H4 (cell line): ENCODE data around the gene TJP2. TPM values are rescaled to one million over a fixed set of nuclear protein-coding genes. Genes with fewer than 3 reads are reported as not detected.

Experiments used
- DNase-seq: peaks from one replicate; pipeline ENCODE4 v3.0.0-alpha.2; 2015; ENCODE audit warnings: low spot score
- total RNA-seq: library from RNA; depleted of rRNA; stranded (reverse); fragments of >200 nt; shearing (Covaris generic); gene quantifications from 2 replicates; pipeline ENCODE4 v1.2.3, GENCODE V29; 2014

TJP2 gene
- total RNA-seq, 1 experiment from 2014 or later: 10.7 TPM

GRCh38 chr9:69232135-69232534, 58.1 kb downstream of the TJP2 start:
- no peak for DNase-seq

- DNase-seq: no peak
Observed at GRCh38 chr9:69234683-69235082, 60.6 kb downstream of the TJP2 start.

DNA sequence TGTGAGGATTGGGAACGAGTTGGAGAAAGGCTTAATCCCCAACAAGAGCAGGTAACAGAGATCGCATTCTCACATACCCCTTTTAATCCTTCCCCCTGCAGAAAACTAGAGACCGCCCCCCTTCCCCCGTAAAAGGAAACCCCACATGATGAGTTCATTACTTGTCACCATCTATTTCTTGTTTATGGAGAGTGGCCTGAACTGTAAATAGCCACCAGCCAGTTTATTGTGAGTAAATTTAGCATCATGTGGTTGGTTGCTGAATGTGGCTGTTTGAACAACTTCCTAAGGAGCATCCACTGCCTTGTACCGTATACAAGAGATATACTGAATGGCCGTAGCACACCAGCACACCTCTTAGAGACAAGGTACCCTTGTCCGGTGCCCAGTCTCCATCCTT, 62.1 kb downstream of the TJP2 start:
- no peak for DNase-seq

GRCh38 chr9:69237702-69238295, 63.7 kb downstream of the TJP2 start:
- DNase-seq: no peak

- DNase-seq: no peak
Observed at GRCh38 chr9:69243116-69243515, 69.0 kb downstream of the TJP2 start.

DNA sequence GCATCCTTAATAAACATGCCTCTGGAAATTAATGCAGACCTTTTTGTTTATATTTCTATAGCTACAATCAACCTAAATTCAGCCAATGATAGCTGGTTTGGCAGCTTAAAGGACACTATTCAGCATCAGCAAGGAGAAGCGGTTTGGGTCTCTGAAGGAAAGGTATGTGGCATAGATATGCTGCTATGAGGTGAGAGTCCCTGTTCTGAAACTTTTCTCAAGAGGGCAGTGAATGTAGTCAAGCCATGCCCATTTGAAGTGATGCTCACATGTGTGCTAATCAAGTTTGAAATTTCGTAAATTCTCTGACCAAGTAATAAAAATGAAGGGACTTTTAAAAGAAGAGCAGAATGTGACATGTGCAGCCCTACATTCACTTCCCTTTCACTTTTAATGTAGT, 72.6 kb downstream of the TJP2 start:
- DNase-seq: no peak

DNA sequence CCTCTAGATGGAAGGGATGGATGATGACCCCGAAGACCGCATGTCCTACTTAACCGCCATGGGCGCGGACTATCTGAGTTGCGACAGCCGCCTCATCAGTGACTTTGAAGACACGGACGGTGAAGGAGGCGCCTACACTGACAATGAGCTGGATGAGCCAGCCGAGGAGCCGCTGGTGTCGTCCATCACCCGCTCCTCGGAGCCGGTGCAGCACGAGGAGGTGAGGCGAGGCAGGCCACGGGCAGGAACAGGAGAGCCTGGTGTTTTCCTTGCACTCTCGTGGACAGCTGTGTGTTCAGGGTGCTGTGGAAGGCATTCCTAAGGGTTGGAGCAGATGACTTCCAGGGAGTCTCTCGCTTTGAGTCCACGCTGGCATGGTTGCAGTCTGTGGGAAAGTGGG, 73.9 kb downstream of the TJP2 start:
- no peak for DNase-seq

GRCh38 chr9:69249337-69249736, 75.3 kb downstream of the TJP2 start:
- no peak for DNase-seq

- no peak for DNase-seq
Observed at GRCh38 chr9:69250681-69251080, 76.6 kb downstream of the TJP2 start.

GRCh38 chr9:69252436-69252835, 78.4 kb downstream of the TJP2 start:
- DNase-seq: no peak

DNA sequence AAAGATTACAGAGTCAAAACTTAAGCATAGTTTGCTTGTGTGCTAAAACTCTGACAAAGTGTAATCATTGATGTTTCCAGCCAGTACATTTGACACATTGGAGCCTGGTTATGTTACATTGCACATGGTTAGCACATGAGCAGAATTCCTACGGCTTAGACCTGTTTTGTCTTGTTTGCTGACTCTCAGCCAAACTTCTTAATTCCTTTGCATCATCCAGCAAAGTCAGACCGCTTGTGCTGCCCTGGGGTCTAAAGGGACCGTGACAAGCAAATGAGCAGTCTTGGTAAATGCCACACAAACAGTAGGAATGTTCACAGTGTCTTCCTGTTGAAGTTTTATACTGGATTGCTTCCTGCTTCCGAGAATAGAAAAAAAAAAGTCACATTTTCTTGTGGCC, 79.0 kb downstream of the TJP2 start:
- no peak for DNase-seq

- no peak for DNase-seq
Observed at GRCh38 chr9:69254223-69254622, 80.1 kb downstream of the TJP2 start.

DNA sequence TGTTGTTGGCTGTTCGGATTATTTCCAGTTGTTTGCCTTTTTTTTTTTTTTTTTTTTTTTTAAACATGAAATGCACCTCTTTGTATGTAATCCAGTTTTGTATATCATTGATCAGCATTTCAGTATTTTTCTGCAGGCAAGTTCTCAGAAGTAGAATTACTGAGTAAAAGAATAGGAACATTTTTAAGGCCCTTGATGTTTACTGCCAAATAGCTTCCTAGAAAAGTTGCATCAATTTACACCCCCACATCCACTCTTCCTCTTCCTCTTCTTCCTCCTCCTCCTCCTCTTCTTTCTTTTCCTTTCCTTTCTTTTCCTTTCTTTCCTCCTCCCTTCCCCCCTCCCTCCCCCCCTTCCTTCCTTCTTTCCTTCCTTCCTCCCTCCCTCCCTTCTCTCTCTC, 81.5 kb downstream of the TJP2 start:
- DNase-seq: no peak

- DNase-seq: no peak
Observed at GRCh38 chr9:69258551-69258950, 84.5 kb downstream of the TJP2 start.

- no peak for DNase-seq
Observed at GRCh38 chr9:69260161-69260560, 86.1 kb downstream of the TJP2 start.

DNA sequence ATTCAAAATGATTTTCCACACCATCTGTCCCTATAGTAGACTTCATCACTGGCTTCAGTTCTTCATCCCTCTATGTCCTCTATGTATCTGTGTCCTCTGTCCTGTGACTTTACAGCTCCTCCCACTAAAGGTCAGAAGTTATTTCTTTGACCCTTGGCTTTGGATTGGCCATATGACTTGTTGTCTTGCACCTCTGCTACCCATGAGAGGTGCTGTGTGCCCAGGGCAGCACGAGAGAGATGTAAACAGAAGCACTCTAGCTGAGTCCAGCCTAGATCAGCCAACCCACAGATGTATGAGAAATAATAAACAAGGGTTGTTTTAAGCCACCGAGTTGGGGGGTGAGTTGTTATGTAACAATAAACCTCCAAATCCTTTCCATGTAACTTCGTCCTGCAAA, 87.6 kb downstream of the TJP2 start:
- DNase-seq: no peak

GRCh38 chr9:69264526-69264925, 90.4 kb downstream of the TJP2 start:
- no peak for DNase-seq

GRCh38 chr9:69265891-69266290, 91.8 kb downstream of the TJP2 start:
- DNase-seq: no peak

GRCh38 chr9:69272212-69272611, 98.1 kb downstream of the TJP2 start:
- DNase-seq: no peak

DNA sequence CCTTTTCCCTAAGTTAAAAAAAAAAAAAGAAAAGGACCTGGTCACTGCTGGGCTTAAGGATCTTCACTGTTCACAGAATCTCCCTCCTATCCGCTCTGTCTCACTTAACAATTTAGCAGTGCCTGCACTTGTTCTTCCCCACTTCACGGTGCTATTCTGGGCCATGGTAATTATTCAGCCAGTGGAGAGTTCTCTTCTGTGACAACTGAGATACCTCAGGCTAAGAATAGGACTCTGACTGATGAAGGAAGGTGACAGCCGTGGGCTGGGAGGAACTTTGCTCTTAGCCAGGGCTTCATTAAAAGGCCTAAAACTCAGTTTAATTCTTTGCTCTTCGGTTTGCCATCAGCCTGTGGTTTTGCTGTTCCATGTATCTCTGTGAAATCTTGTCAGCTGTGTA, 99.1 kb downstream of the TJP2 start:
- no peak for DNase-seq

DNA sequence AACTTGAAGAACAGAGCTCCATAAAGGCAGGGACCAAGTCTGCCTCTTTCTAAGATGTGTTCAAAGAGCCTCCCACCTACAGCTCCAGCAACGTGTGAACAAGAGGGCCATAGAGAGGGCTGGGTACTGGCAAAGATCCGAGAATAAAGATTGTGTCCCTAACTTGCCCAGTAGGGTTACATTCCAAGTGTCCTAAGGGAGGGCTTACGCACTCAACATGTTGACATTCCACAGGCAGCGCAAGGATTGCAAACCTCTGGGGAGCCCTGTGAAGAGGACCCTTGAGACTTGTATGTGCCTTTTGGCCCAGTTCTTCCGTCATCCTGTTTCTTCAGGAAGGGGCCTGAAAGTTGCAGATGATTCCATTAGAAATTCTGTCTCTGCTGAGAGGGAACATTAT, 102.7 kb downstream of the TJP2 start:
- DNase-seq: no peak

DNA sequence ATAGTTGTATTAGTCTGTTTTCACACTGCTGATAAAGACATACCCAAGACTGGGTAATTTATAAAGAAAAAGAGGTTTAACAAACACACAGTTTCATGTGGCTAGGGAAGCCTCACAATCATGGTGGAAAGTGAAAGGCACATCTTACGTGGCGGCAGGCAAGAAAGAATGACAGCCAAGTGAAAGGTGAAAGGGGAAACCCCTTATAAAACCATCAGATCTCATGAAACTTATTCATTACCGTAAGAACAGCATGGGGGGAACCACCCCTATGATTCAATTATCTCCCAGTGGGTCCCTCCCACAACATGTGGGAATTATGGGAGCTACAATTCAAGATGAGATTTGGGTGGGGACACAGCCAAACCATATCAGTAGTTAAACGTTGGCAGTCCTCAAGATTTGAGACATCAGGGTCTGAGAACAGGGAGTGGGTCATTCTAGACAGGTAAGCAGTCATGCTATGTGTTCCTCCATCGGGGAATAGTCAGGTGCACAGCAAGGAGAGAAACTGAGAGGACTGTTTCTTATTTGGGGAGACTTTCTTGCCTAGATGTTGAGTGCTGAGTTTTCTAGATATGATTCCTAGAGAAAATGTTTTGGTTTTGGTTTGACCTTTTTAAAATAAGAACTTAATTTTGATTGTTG, 105.1 kb downstream of the TJP2 start:
- no peak for DNase-seq

DNA sequence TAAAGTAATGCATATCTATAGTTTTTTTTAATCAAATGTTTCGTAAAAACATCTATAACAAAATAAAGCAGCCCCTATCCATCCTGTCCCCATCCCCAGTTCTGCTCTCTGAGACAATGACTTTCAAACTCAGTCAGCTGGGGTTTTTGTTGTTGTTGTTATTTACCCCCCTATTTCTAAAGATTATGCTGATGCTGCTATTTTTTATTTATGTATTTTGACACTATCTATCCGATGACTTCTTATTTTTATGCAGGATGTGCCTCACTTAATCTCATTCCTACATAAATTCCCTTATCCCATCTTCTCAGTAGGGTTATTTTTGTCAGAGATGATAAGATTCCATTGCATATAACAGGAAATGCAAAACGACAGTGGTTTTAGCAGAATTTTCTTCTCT, 105.7 kb downstream of the TJP2 start:
- DNase-seq: no peak

DNA sequence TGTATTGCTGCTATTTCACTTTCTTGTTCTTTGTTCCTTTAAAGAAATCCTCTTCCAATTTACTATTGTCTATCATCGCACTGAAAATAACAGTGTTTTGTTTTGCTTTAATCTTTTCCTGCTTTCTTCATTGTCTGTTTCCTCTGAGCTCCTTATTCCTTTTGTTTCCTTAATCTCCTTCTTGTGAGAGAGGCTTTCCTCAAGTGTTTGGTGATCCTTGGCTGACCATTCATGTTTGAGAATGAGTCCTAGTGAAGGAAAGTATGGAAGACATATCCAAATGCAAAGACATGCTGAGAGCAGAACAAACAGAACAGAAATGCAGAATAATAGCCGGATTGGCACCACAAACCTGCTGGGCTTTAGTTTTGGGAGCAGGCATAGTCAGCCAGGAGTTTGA, 108.9 kb downstream of the TJP2 start:
- no peak for DNase-seq
